DOHH2 (cell line): ENCODE results near the gene FAM221A.

Experiments
- CTCF ChIP-seq: fragments of 200-600 bp; sonication (generic); IDR thresholded peaks from one replicate; pipeline ENCODE4 v1.5.1; 2014; ENCODE audit warnings: antibody characterized with exemption, mild to moderate bottlenecking, low read depth, low read length; ENCODE audit not compliant: poor library complexity, severe bottlenecking
- EZH2phosphoT487 ChIP-seq: fragments of 200-600 bp; sonication (generic); IDR thresholded peaks from 2 replicates; pipeline ENCODE4 v1.6.1; 2017; ENCODE audit warnings: borderline replicate concordance, mild to moderate bottlenecking, antibody characterized with exemption, low read length, moderate library complexity, mixed read lengths

- TF ChIP-seq CTCF (no peak), EZH2phosphoT487 (no peak)
These were observed 71.9 kb downstream of the FAM221A start for GRCh38 chr7:23751852-23752251.
